H9 (cell line): ENCODE data around the gene PLA2G2C. TPM values are rescaled to one million over a fixed set of nuclear protein-coding genes. Genes with fewer than 3 reads are reported as not detected.

Experiments used
- DNase-seq: peaks from one replicate; pipeline ENCODE4 v3.0.0-alpha.2; 2017
- H2AFZ ChIP-seq: one replicate; pipeline ENCODE4 v1.6.1; 2013; ENCODE audit warnings: mild to moderate bottlenecking, low read length, control low read depth, moderate library complexity
- H2AK5ac ChIP-seq: 2 replicates; pipeline ENCODE4 v1.6.1; 2013; ENCODE audit warnings: low read length, control low read depth, mixed read lengths; ENCODE audit not compliant: insufficient read length
- H2BK120ac ChIP-seq: one replicate; pipeline ENCODE4 v1.6.1; 2013; ENCODE audit warnings: low read depth, mild to moderate bottlenecking, low read length, control low read depth, inconsistent platforms; ENCODE audit not compliant: poor library complexity, severe bottlenecking
- H2BK12ac ChIP-seq: 2 replicates; pipeline ENCODE4 v1.6.1; 2013; ENCODE audit warnings: low read length, control low read depth, mixed read lengths, low read depth; ENCODE audit not compliant: insufficient read length
- H2BK15ac ChIP-seq: 2 replicates; pipeline ENCODE4 v1.6.1; 2013; ENCODE audit warnings: low read depth, low read length, control low read depth
- H2BK20ac ChIP-seq: one replicate; pipeline ENCODE4 v1.6.1; 2013; ENCODE audit warnings: low read depth, mild to moderate bottlenecking, low read length, control low read depth, inconsistent platforms; ENCODE audit not compliant: poor library complexity, severe bottlenecking
- H2BK5ac ChIP-seq: 2 replicates; pipeline ENCODE4 v1.6.1; 2013; ENCODE audit warnings: low read length, control low read depth, mixed read lengths; ENCODE audit not compliant: insufficient read length
- H3K14ac ChIP-seq: 2 replicates; pipeline ENCODE4 v1.6.1; 2013; ENCODE audit warnings: low read length, control low read depth; ENCODE audit not compliant: insufficient read depth
- H3K18ac ChIP-seq: 2 replicates; pipeline ENCODE4 v1.6.1; 2013; ENCODE audit warnings: low read depth, mild to moderate bottlenecking, mixed read lengths, low read length, control low read depth; ENCODE audit not compliant: insufficient read length
- H3K23ac ChIP-seq: 2 replicates; pipeline ENCODE4 v1.6.1; 2013; ENCODE audit warnings: low read length, control low read depth, mixed read lengths, low read depth; ENCODE audit not compliant: insufficient read length
- H3K23me2 ChIP-seq: 2 replicates; pipeline ENCODE4 v1.6.1; 2013; ENCODE audit warnings: low read depth, mild to moderate bottlenecking, mixed read lengths, low read length, control low read depth; ENCODE audit not compliant: insufficient read length, poor library complexity, severe bottlenecking
- H3K27ac ChIP-seq: 2 replicates; pipeline ENCODE4 v1.5.1; 2013; ENCODE audit warnings: low read length, control low read depth, mixed read lengths, low read depth; ENCODE audit not compliant: insufficient read length
- H3K27me3 ChIP-seq: 2 replicates; pipeline ENCODE4 v1.6.1; 2013; ENCODE audit warnings: low read length, control low read depth, inconsistent platforms; ENCODE audit not compliant: insufficient read depth
- H3K4ac ChIP-seq: 2 replicates; pipeline ENCODE4 v1.6.1; 2013; ENCODE audit warnings: low read depth, mild to moderate bottlenecking, control low read depth, inconsistent platforms, low read length, moderate library complexity
- H3K4me1 ChIP-seq: 2 replicates; pipeline ENCODE4 v1.6.1; 2013; ENCODE audit warnings: low read length, control low read depth, inconsistent platforms; ENCODE audit not compliant: insufficient read depth
- H3K4me2 ChIP-seq: 2 replicates; pipeline ENCODE4 v1.6.1; 2013; ENCODE audit warnings: low read length, control low read depth, mixed read lengths; ENCODE audit not compliant: insufficient read length, insufficient read depth
- H3K56ac ChIP-seq: 2 replicates; pipeline ENCODE4 v1.6.1; 2013; ENCODE audit warnings: low read depth, mild to moderate bottlenecking, mixed read lengths, low read length, control low read depth; ENCODE audit not compliant: insufficient read length
- H3K79me1 ChIP-seq: 2 replicates; pipeline ENCODE4 v1.6.1; 2013; ENCODE audit warnings: low read depth, mild to moderate bottlenecking, moderate library complexity, low read length, control low read depth, inconsistent platforms; ENCODE audit not compliant: insufficient read depth, poor library complexity, severe bottlenecking
- H3K79me2 ChIP-seq: 2 replicates; pipeline ENCODE4 v1.6.1; 2013; ENCODE audit warnings: low read length, control low read depth, inconsistent platforms; ENCODE audit not compliant: insufficient read depth
- H3K9ac ChIP-seq: 2 replicates; pipeline ENCODE4 v1.6.1; 2013; ENCODE audit warnings: low read length, control low read depth, mixed read lengths; ENCODE audit not compliant: insufficient read length; ENCODE audit errors: extremely low read depth
- H3K9me3 ChIP-seq: one replicate; pipeline ENCODE4 v1.6.1; 2013; ENCODE audit warnings: low read depth, low read length, inconsistent platforms; ENCODE audit not compliant: control insufficient read depth
- H3T11ph ChIP-seq: one replicate; pipeline ENCODE4 v1.6.1; 2013; ENCODE audit warnings: mild to moderate bottlenecking, low read length, control low read depth, inconsistent platforms
- H4K20me1 ChIP-seq: one replicate; pipeline ENCODE4 v1.6.1; 2013; ENCODE audit not compliant: control insufficient read depth, insufficient read length, insufficient read depth
- H4K5ac ChIP-seq: 2 replicates; pipeline ENCODE4 v1.6.1; 2013; ENCODE audit warnings: low read depth, mild to moderate bottlenecking, mixed read lengths, low read length, control low read depth; ENCODE audit not compliant: insufficient read length
- H4K8ac ChIP-seq: replicated peaks from 2 replicates; pipeline ENCODE4 v1.6.1; 2013; ENCODE audit warnings: low read length, control low read depth, mixed read lengths, low read depth; ENCODE audit not compliant: insufficient read length
- H4K91ac ChIP-seq: 2 replicates; pipeline ENCODE4 v1.6.1; 2013; ENCODE audit warnings: low read depth, mild to moderate bottlenecking, moderate library complexity, mixed read lengths, low read length, control low read depth; ENCODE audit not compliant: insufficient read length
- H3K27ac Mint-ChIP-seq, 3 experiments: 2 replicates in 2 of 3; 3 replicates in 1 of 3; pipeline ENCODE4 v1.8.0; 2020 to 2021; ENCODE audit warnings: mixed read lengths in 3 of 3, mild to moderate bottlenecking in 1 of 3, moderate library complexity in 1 of 3
- H3K27me3 Mint-ChIP-seq: 2 replicates; pipeline ENCODE4 v1.8.0; 2021; ENCODE audit warnings: low read depth, mild to moderate bottlenecking, moderate library complexity, mixed read lengths
- H3K36me3 Mint-ChIP-seq, 3 experiments: 2 replicates in 2 of 3; 3 replicates in 1 of 3; pipeline ENCODE4 v1.8.0; 2020 to 2021; ENCODE audit warnings: low read depth in 3 of 3, mixed read lengths in 3 of 3; ENCODE audit not compliant: insufficient read depth in 1 of 3
- H3K4me1 Mint-ChIP-seq, 2 experiments: 2 replicates each; pipeline ENCODE4 v1.8.0; 2020; ENCODE audit warnings: mixed read lengths in 2 of 2
- H3K4me3 Mint-ChIP-seq, 2 experiments: 2 replicates in 1 of 2; 3 replicates in 1 of 2; pipeline ENCODE4 v1.8.0; 2020 to 2021; ENCODE audit warnings: mild to moderate bottlenecking in 2 of 2, mixed read lengths in 2 of 2, moderate library complexity in 1 of 2
- H3K9me3 Mint-ChIP-seq, 2 experiments: 2 replicates in 1 of 2; 3 replicates in 1 of 2; pipeline ENCODE4 v1.8.0; 2020; ENCODE audit warnings: mild to moderate bottlenecking in 2 of 2, mixed read lengths in 2 of 2, moderate library complexity in 1 of 2
- CTCF ChIP-seq: fragments of 200-600 bp; sonication (generic); conservative IDR thresholded peaks from 3 replicates; pipeline ENCODE4 v1.8.0; 2021; ENCODE audit warnings: antibody characterized with exemption, mild to moderate bottlenecking
- WGBS: extraction: QIAGEN DNeasy Blood & Tissue Kit; methylation state at CpG from one replicate; pipeline ENCODE4 v1.1.7; 2013; ENCODE audit warnings: missing lambda C conversion rate, low lambda C conversion rate, mixed read lengths; ENCODE audit not compliant: insufficient read length; ENCODE audit errors: extremely low coverage; 5-methylcytosine and 5-hydroxymethylcytosine counted together
- total RNA-seq: library from RNA; stranded (reverse); gene quantifications from 2 replicates; pipeline ENCODE4 v1.2.1, GENCODE V29; 2021

The PLA2G2C gene
- total RNA-seq, 1 experiment from 2014 or later = not detected

GRCh38 chr1:20139776-20140612, 46.3 kb downstream of the PLA2G2C start:
- no peak overlapping the region for H4K5ac ChIP-seq
- no peaks in the 10 kb centered on the region for H3K4me1 ChIP-seq
- WGBS = no CpG with 5 or more reads among the region's 13 CpGs
- no peaks in the 10 kb centered on the region for H3K9me3 ChIP-seq
- H3K23ac ChIP-seq = no peak overlapping the region
- no peak overlapping the region for H3K9ac ChIP-seq
- H2BK15ac ChIP-seq = no peak overlapping the region
- no peaks in the 10 kb centered on the region for H3K79me2 ChIP-seq
- H3K4me3 Mint-ChIP-seq = no peak overlapping the region
- no peak overlapping the region for H4K91ac ChIP-seq
- no peak overlapping the region for H3K14ac ChIP-seq
- H4K8ac ChIP-seq = no peak overlapping the region
- H3K4me2 ChIP-seq = no peak overlapping the region
- H3K56ac ChIP-seq = no peak overlapping the region
- no peak overlapping the region for H3K18ac ChIP-seq
- no peak overlapping the region for H3T11ph ChIP-seq
- H2BK12ac ChIP-seq = no peak overlapping the region
- no peak overlapping the region for H2BK20ac ChIP-seq
- no peak overlapping the region for H2AK5ac ChIP-seq
- no peak for TF ChIP-seq CTCF
- H3K23me2 ChIP-seq = no peaks in the 10 kb centered on the region
- H3K4ac ChIP-seq = no peak overlapping the region
- no peak overlapping the region for H2BK120ac ChIP-seq
- no peak overlapping the region; a peak in 1 of 7 replicates for H3K27ac Mint-ChIP-seq
- no peaks in the 10 kb centered on the region for H3K36me3 Mint-ChIP-seq
- no peaks in the 10 kb centered on the region for H3K79me1 ChIP-seq
- no peak for DNase-seq
- no peaks in the 10 kb centered on the region for H4K20me1 ChIP-seq
- no peaks in the 10 kb centered on the region for H3K27me3 ChIP-seq
- H3K4me1 Mint-ChIP-seq = peaks cover 0 to 7% of the 10 kb centered on the region in 2 experiments; a peak in 1 of 4 replicates
- no peaks in the 10 kb centered on the region; a peak in 1 of 5 replicates for H3K9me3 Mint-ChIP-seq
- no peak overlapping the region for H2AFZ ChIP-seq
- no peak overlapping the region for H3K27ac ChIP-seq
- peaks cover 2% of the 10 kb centered on the region for H3K27me3 Mint-ChIP-seq
- H2BK5ac ChIP-seq = no peak overlapping the region
